Caco-2 (cell line): ENCODE results near the gene RMI2. TPM values are rescaled to one million over a fixed set of nuclear protein-coding genes. Genes with fewer than 3 reads are reported as not detected.
"Not testable (repeated sequence)": the region's sequence is repeated elsewhere in the genome, so short reads cannot be mapped to it uniquely, and the experiment has no call there.

Source experiments
- BruUV-seq: library from RNA; stranded (reverse); fragments of 400-500 nt; replicated peaks from 2 replicates; lab custom pipeline; 2021; lab: Mats Ljungman, UMichigan
- CTCF ChIA-PET: fragments of 300-600 bp; sonication (Branson Sonifier 250); formaldehyde crosslinking; loops from one replicate; lab custom pipeline; 2022; ENCODE audit warnings: antibody characterized with exemption; lab: Charles Lee
- POLR2A ChIA-PET: fragments of 300-600 bp; sonication (Branson Sonifier 250); formaldehyde crosslinking; loops from one replicate; lab custom pipeline; 2022; ENCODE audit warnings: antibody characterized with exemption; lab: Charles Lee
- DNase-seq, 2 experiments: peaks; one replicate each; pipeline versions ENCODE4 v3.0.0 to v3.0.0-alpha.2; 2020 to 2022
- H3K27me3 ChIP-seq: replicated peaks from 2 replicates; pipeline ENCODE4 v1.6.0; 2011; ENCODE audit warnings: low read length; ENCODE audit not compliant: control insufficient read depth, insufficient read depth
- H3K36me3 ChIP-seq: 2 replicates; pipeline ENCODE4 v1.5.1; 2011; ENCODE audit warnings: low read length; ENCODE audit not compliant: control insufficient read depth, insufficient read depth
- H3K4me1 ChIP-seq: fragments of 250-450 bp; sonication (Bioruptor Pico); 2 replicates; pipeline ENCODE4 v1.5.1; 2020; ENCODE audit warnings: mild to moderate bottlenecking
- H3K4me3 ChIP-seq: 2 replicates; pipeline ENCODE4 v1.5.1; 2011; ENCODE audit warnings: low read depth, mild to moderate bottlenecking, control low read depth, low read length
- H3K9me3 ChIP-seq: fragments of 250-450 bp; sonication (Bioruptor Pico); 2 replicates; pipeline ENCODE4 v1.5.1; 2020; ENCODE audit warnings: mild to moderate bottlenecking, moderate library complexity
- H3K27ac Mint-ChIP-seq: one replicate; pipeline ENCODE4 v1.8.0; 2022; ENCODE audit warnings: mixed read lengths; ENCODE audit not compliant: unreplicated experiment
- H3K27me3 Mint-ChIP-seq: one replicate; pipeline ENCODE4 v1.8.0; 2022; ENCODE audit warnings: mixed read lengths; ENCODE audit not compliant: insufficient read depth, unreplicated experiment
- H3K36me3 Mint-ChIP-seq: one replicate; pipeline ENCODE4 v1.8.0; 2022; ENCODE audit warnings: mild to moderate bottlenecking, mixed read lengths; ENCODE audit not compliant: insufficient read depth, unreplicated experiment
- H3K4me1 Mint-ChIP-seq: one replicate; pipeline ENCODE4 v1.8.0; 2022; ENCODE audit warnings: low read depth, mixed read lengths; ENCODE audit not compliant: unreplicated experiment
- H3K4me3 Mint-ChIP-seq: one replicate; pipeline ENCODE4 v1.8.0; 2022; ENCODE audit warnings: mild to moderate bottlenecking, moderate library complexity, mixed read lengths; ENCODE audit not compliant: unreplicated experiment
- H3K9me3 Mint-ChIP-seq: one replicate; pipeline ENCODE4 v1.8.0; 2022; ENCODE audit warnings: mixed read lengths; ENCODE audit not compliant: unreplicated experiment
- intact Hi-C: fragments of 100-400 bp; cut with micrococcal nuclease; formaldehyde crosslinking; loops from one replicate; pipeline ENCODE4 v1.10.0; 2022; ENCODE audit not compliant: unreplicated experiment
- total RNA-seq: library from RNA; stranded (reverse); gene quantifications from 2 replicates; pipeline ENCODE4 v1.2.3, GENCODE V29; 2022
- TF ChIP-seq, protein P1 (sequence below), 2 experiments: fragments of 200-600 bp in 1 of 2; IDR thresholded peaks; 1 replicate in 1 of 2; 2 replicates in 1 of 2; pipeline versions ENCODE4 v1.5.1 to v1.8.0; 2011 to 2022; ENCODE audit warnings: antibody characterized with exemption in 1 of 2, control low read depth in 1 of 2, inconsistent platforms in 1 of 2, low read depth in 1 of 2, low read length in 1 of 2, mild to moderate bottlenecking in 1 of 2, moderate library complexity in 1 of 2; ENCODE audit not compliant: insufficient read depth in 1 of 2, severe bottlenecking in 1 of 2, unreplicated experiment in 1 of 2

Gene RMI2
- total RNA-seq, 1 experiment from 2014 or later = 52.7 TPM

DNA sequence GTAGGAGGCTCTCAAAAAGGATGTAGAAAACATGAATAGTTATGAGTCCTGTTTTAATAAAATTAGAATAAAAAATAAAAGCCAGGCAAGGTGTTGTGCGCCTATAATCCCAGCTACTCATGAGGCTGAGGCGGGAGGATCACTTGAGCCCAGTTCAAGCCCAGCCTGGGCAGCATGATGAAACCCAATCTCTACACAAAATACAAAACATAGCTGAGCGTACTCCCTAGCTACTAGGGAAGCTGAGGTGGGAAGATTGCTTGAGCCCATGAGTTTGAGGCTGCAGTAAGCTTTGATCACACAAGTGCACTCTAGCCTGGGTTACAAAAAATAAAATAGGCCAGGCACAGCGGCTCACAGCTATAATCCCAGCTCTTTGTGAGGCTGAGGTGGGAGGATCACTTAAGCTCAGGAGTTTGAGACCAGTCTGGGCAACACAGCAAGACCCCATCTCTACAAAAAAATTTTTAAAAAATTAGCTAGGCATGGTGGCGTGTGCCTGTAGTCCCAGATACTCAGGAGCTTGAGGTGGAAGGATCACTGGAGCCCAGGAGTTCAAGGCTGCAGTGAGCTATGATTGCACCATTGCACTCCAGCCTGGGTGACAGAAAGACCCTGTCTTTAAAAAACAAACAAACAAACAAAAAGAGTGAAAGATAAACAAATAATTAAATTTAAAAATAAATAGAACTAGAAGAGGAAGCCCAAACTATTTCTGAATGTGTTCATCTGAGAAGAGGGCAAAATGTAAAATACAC lies 46.9 kb upstream of the RMI2 start:
- Mint-ChIP-seq H3K4me1 (no peaks in the 10 kb centered on the region), H3K9me3 (no peaks in the 10 kb centered on the region), H3K27ac (no peak overlapping the region), H3K27me3 (no peaks in the 10 kb centered on the region), H3K4me3 (no peak overlapping the region), H3K36me3 (no peaks in the 10 kb centered on the region)
- Histone ChIP-seq H3K9me3 (no peaks in the 10 kb centered on the region), H3K4me1 (peaks cover 13% of the 10 kb centered on the region), H3K4me3 (no peak overlapping the region), H3K36me3 (no peaks in the 10 kb centered on the region), H3K27me3 (no peaks in the 10 kb centered on the region)
- ChIA-PET CTCF (interaction anchor here (1.2 kb wide), 1 partner anchor 43 kb away, joined by 5 read pairs; the partner anchor contains the start of gene SOCS1), POLR2A (interaction anchor here (0.6 kb wide), 1 partner anchor 36 kb away, joined by 8 read pairs; no protein-coding TSS in a partner anchor)
- DNase-seq = no peak
- intact Hi-C loops = no loop called here
- TF ChIP-seq, protein P1, sequence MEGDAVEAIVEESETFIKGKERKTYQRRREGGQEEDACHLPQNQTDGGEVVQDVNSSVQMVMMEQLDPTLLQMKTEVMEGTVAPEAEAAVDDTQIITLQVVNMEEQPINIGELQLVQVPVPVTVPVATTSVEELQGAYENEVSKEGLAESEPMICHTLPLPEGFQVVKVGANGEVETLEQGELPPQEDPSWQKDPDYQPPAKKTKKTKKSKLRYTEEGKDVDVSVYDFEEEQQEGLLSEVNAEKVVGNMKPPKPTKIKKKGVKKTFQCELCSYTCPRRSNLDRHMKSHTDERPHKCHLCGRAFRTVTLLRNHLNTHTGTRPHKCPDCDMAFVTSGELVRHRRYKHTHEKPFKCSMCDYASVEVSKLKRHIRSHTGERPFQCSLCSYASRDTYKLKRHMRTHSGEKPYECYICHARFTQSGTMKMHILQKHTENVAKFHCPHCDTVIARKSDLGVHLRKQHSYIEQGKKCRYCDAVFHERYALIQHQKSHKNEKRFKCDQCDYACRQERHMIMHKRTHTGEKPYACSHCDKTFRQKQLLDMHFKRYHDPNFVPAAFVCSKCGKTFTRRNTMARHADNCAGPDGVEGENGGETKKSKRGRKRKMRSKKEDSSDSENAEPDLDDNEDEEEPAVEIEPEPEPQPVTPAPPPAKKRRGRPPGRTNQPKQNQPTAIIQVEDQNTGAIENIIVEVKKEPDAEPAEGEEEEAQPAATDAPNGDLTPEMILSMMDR (IDR thresholded peaks at IDR 0.05; ENCODE audit: insufficient read depth in 1 of 2, low read depth in 1 of 2, low read length in 1 of 2, severe bottlenecking in 1 of 2, unreplicated experiment in 1 of 2) = no peak
- no TSS peak for BruUV-seq

DNA sequence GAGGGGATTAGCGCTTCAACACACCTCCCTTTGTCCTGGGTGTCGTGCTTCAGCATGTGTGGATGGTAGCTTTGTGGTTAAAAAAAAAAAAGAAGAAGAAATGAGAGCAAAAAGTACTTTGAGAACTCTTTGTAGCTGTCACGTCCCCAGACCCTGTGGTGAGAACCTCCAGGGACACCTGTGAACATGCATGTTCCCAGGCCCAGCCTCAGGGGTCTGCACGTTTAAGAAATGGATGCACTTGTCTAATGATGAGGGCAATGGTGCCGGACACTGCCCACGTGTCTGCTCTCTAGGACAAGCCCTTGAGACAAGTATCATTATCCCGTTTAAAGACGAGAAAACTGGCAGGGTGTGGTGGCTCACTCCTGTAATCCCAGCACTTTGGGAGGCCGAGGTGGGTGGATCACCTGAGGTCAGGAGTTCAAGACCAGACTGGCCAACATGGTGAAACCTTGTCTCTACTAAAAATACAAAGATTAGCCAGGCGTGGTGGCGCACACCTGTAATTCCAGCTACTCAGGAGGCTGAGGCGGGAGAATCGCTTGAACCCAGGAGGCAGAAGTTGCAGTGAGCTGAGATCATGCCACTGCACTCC lies 46.2 kb upstream of the RMI2 start:
- H3K36me3 Mint-ChIP-seq, H3K9me3 ChIP-seq, H3K9me3 Mint-ChIP-seq, BruUV-seq, H3K4me1 Mint-ChIP-seq, H3K4me3 ChIP-seq, DNase-seq, H3K27ac Mint-ChIP-seq, H3K27me3 Mint-ChIP-seq, H3K27me3 ChIP-seq, H3K36me3 ChIP-seq, H3K4me3 Mint-ChIP-seq, intact Hi-C loops: not testable (repeated sequence)
- H3K4me1 ChIP-seq = peaks cover 13% of the 10 kb centered on the region
- CTCF ChIA-PET = interaction anchor here (1.2 kb wide), 1 partner anchor 43 kb away, joined by 5 read pairs; the partner anchor contains the start of gene SOCS1
- POLR2A ChIA-PET = interaction anchor here (0.6 kb wide), 1 partner anchor 37 kb away, joined by 8 read pairs; no protein-coding TSS in a partner anchor

DNA sequence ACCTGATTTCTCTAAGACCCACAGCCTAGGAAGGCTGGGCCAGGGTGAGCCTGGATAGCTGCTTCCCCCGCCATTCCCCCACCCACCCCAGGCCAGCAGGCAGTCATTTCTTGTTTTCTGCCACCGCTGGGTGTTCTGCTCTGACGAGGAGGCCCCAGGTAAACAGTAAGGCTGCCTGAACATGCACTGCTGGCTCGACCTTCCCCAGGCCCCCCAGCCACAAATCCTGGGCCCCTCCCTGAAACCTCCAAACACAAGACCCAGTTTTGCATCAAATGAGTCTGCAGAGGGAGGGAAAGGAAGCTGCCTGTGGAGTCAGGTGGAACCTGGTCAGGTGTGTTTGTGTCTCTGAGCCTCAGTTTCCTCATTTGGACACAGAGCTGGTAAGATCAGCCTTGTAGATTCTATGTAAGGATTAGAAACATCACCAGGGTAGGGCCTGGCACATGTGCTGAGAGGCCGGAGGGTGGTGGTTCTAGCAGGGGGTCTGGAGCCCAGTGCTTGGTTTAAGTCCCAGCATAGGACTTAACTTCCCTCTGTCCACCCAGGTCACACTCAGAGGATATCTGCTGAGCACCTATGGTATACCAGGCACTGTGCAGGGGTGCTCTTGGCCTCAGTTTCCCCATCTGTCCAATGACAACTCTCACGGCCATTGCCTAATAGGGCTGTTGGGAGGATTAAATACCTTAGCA lies 45.2 kb upstream of the RMI2 start:
- H3K27me3 Mint-ChIP-seq = no peaks in the 10 kb centered on the region
- Histone ChIP-seq H3K9me3 (no peaks in the 10 kb centered on the region), H3K4me3 (no peak overlapping the region), H3K36me3 (no peaks in the 10 kb centered on the region), H3K27me3 (no peaks in the 10 kb centered on the region), H3K4me1 (peaks cover 13% of the 10 kb centered on the region)
- no peak overlapping the region for H3K27ac Mint-ChIP-seq
- no peak for DNase-seq
- H3K36me3 Mint-ChIP-seq = no peaks in the 10 kb centered on the region
- no peaks in the 10 kb centered on the region for H3K4me1 Mint-ChIP-seq
- intact Hi-C loops = no loop called here
- H3K4me3 Mint-ChIP-seq = no peak overlapping the region
- ChIA-PET CTCF (no interaction called here), POLR2A (no interaction called here)
- TF ChIP-seq, protein P1 (IDR thresholded peaks at IDR 0.05; ENCODE audit: insufficient read depth in 1 of 2, low read depth in 1 of 2, low read length in 1 of 2, severe bottlenecking in 1 of 2, unreplicated experiment in 1 of 2) = no peak
- BruUV-seq = no TSS peak
- no peaks in the 10 kb centered on the region for H3K9me3 Mint-ChIP-seq
